ENCODE data around the gene PARD3.
"Not testable (repeated sequence)": the region's sequence is repeated elsewhere in the genome, so short reads cannot be mapped to it uniquely, and the experiment has no call there.

The PARD3 gene

GRCh38 chr10:34721208-34721840, 93.8 kb downstream of the PARD3 start:
- H3K4me3 ChIP-seq (ENCODE audit: low read length): no peak overlapping the region
- TF ChIP-seq ZNF274 (IDR thresholded peaks at IDR 0.05; ENCODE audit: low read depth, low read length): no peak

- TF ChIP-seq ZNF274 (IDR thresholded peaks at IDR 0.05; ENCODE audit: low read depth, low read length): no peak
- H3K4me3 ChIP-seq (ENCODE audit: low read length): no peak overlapping the region
Measured at GRCh38 chr10:34719746-34720145, 95.3 kb downstream of the PARD3 start.

- no peak overlapping the region for H3K4me3 ChIP-seq (ENCODE audit: low read length)
- TF ChIP-seq ZNF274 (IDR thresholded peaks at IDR 0.05; ENCODE audit: low read depth, low read length): no peak
Measured at GRCh38 chr10:34719328-34719727, 95.8 kb downstream of the PARD3 start.

GRCh38 chr10:34717429-34717828, 97.7 kb downstream of the PARD3 start:
- no peak for TF ChIP-seq ZNF274 (IDR thresholded peaks at IDR 0.05; ENCODE audit: low read depth, low read length)
- no peak overlapping the region for H3K4me3 ChIP-seq (ENCODE audit: low read length)

GRCh38 chr10:34716958-34717357, 98.1 kb downstream of the PARD3 start:
- no peak for TF ChIP-seq ZNF274 (IDR thresholded peaks at IDR 0.05; ENCODE audit: low read depth, low read length)
- H3K4me3 ChIP-seq (ENCODE audit: low read length): no peak overlapping the region

GRCh38 chr10:34716234-34716633, 98.9 kb downstream of the PARD3 start:
- no peak for TF ChIP-seq ZNF274 (IDR thresholded peaks at IDR 0.05; ENCODE audit: low read depth, low read length)

GRCh38 chr10:34715511-34716187, 99.4 kb downstream of the PARD3 start:
- H3K4me3 ChIP-seq (ENCODE audit: low read length): no peak overlapping the region
- TF ChIP-seq ZNF274 (IDR thresholded peaks at IDR 0.05; ENCODE audit: low read depth, low read length): no peak

More at GRCh38 chr10:34716234-34716633, 98.9 kb downstream of the PARD3 start:
- no peak overlapping the region for H3K4me3 ChIP-seq (ENCODE audit: low read length)

GRCh38 chr10:34713875-34714274, 101.2 kb downstream of the PARD3 start:
- no peak overlapping the region for H3K4me3 ChIP-seq (ENCODE audit: low read length)
- no peak for TF ChIP-seq ZNF274 (IDR thresholded peaks at IDR 0.05; ENCODE audit: low read depth, low read length)

- H3K4me3 ChIP-seq (ENCODE audit: low read length): no peak overlapping the region
- no peak for TF ChIP-seq ZNF274 (IDR thresholded peaks at IDR 0.05; ENCODE audit: low read depth, low read length)
Measured at GRCh38 chr10:34711500-34711899, 103.6 kb downstream of the PARD3 start.

- H3K4me3 ChIP-seq (ENCODE audit: low read length): no peak overlapping the region
- TF ChIP-seq ZNF274 (IDR thresholded peaks at IDR 0.05; ENCODE audit: low read depth, low read length): no peak
Measured at GRCh38 chr10:34710391-34710751, 104.7 kb downstream of the PARD3 start.

GRCh38 chr10:34709637-34710390, 105.3 kb downstream of the PARD3 start:
- no peak overlapping the region for H3K4me3 ChIP-seq (ENCODE audit: low read length)
- no peak for TF ChIP-seq ZNF274 (IDR thresholded peaks at IDR 0.05; ENCODE audit: low read depth, low read length)

GRCh38 chr10:34707656-34708055, 107.4 kb downstream of the PARD3 start:
- no peak overlapping the region for H3K4me3 ChIP-seq (ENCODE audit: low read length)
- no peak for TF ChIP-seq ZNF274 (IDR thresholded peaks at IDR 0.05; ENCODE audit: low read depth, low read length)

GRCh38 chr10:34706992-34707391, 108.1 kb downstream of the PARD3 start:
- not testable (repeated sequence) for H3K4me3 ChIP-seq (ENCODE audit: low read length)

GRCh38 chr10:34706147-34706546, 108.9 kb downstream of the PARD3 start:
- TF ChIP-seq ZNF274 (IDR thresholded peaks at IDR 0.05; ENCODE audit: low read depth, low read length): no peak
- no peak overlapping the region for H3K4me3 ChIP-seq (ENCODE audit: low read length)

- TF ChIP-seq ZNF274 (IDR thresholded peaks at IDR 0.05; ENCODE audit: low read depth, low read length): no peak
- H3K4me3 ChIP-seq (ENCODE audit: low read length): no peak overlapping the region
Measured at GRCh38 chr10:34705563-34705962, 109.5 kb downstream of the PARD3 start.

Measured in GM08714 (cell line).